ENCODE data around the gene NR1D2.

DNA sequence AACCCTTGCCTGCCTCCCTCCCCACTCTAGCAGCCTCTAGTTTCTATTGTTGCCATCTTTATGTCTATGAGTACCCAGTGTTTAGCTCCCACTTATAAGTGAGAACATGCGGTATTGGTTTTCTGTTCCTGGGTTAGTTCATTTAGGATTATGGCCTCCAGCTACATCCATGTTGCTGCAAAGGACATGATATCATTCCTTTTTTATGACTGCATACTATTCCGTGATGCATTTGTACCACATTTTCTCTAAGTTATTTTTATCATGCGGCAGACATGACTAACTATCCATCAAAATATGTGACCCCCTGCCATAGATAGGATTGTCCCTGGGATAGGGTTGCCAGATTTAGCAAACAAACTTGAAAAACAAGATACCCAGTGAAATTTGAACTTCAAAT is 58.4 kb downstream of the NR1D2 start:
- TF ChIP-seq, protein P1, sequence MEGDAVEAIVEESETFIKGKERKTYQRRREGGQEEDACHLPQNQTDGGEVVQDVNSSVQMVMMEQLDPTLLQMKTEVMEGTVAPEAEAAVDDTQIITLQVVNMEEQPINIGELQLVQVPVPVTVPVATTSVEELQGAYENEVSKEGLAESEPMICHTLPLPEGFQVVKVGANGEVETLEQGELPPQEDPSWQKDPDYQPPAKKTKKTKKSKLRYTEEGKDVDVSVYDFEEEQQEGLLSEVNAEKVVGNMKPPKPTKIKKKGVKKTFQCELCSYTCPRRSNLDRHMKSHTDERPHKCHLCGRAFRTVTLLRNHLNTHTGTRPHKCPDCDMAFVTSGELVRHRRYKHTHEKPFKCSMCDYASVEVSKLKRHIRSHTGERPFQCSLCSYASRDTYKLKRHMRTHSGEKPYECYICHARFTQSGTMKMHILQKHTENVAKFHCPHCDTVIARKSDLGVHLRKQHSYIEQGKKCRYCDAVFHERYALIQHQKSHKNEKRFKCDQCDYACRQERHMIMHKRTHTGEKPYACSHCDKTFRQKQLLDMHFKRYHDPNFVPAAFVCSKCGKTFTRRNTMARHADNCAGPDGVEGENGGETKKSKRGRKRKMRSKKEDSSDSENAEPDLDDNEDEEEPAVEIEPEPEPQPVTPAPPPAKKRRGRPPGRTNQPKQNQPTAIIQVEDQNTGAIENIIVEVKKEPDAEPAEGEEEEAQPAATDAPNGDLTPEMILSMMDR (conservative IDR thresholded peaks at IDR 0.05) = no peak
- TF ChIP-seq EZH2 (IDR thresholded peaks at IDR 0.05; ENCODE audit: low read depth) = no peak
